ENCODE measurements around the gene DNM3. TPM values are rescaled to one million over a fixed set of nuclear protein-coding genes. Genes with fewer than 3 reads are reported as not detected.

Gene DNM3
- total RNA-seq, 1 donor from 2014 or later: 4.7 TPM

DNA sequence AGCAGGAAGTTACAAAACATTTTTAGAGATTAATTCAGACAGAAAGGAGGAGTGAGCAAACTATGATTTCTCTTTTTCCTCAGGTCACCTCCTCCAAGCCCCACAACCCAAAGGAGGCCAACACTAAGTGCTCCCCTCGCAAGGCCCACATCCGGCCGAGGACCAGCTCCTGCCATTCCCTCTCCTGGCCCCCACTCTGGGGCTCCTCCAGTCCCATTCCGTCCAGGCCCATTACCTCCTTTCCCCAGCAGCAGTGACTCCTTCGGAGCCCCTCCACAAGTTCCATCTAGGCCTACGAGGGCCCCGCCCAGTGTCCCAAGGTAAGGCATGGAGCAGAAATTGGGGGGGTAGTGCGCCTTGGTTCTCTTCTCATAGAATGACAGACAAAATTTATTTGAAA, 547.2 kb downstream of the DNM3 start:
- Histone ChIP-seq H3K36me3 (ENCODE audit: insufficient read depth, low read length) (no peaks in the 10 kb centered on the region), H3K9ac (ENCODE audit: low read length) (no peak overlapping the region), H3K9me3 (ENCODE audit: insufficient read depth, low read depth, low read length) (no peaks in the 10 kb centered on the region), H3K4me3 (ENCODE audit: insufficient read depth, low read depth, low read length) (no peak overlapping the region), H2AFZ (ENCODE audit: low read depth, low read length) (no peak overlapping the region), H3K4me2 (ENCODE audit: low read length) (no peak overlapping the region), H3K79me2 (ENCODE audit: insufficient read depth, low read length) (no peaks in the 10 kb centered on the region), H4K20me1 (ENCODE audit: insufficient read depth, low read length) (no peaks in the 10 kb centered on the region), H3K27me3 (ENCODE audit: insufficient read depth, low read length) (no peaks in the 10 kb centered on the region), H3K4me1 (ENCODE audit: insufficient read depth, low read length) (peaks cover 9% of the 10 kb centered on the region), H3K27ac (ENCODE audit: low read depth, low read length) (no peak overlapping the region)
- peaks cover 36% of the 10 kb centered on the region for H3K4me1 Mint-ChIP-seq (ENCODE audit: low read depth, unreplicated experiment)
- H3K27me3 Mint-ChIP-seq (ENCODE audit: low read depth, unreplicated experiment): no peaks in the 10 kb centered on the region
- no peak overlapping the region for H3K27ac Mint-ChIP-seq (ENCODE audit: unreplicated experiment)
- DNase-seq (ENCODE audit: low read depth) (no peak), FAIRE-seq (no peak)
- no peak for TF ChIP-seq CTCF (IDR thresholded peaks at IDR 0.05; ENCODE audit: insufficient read depth, low read depth, low read length)
- TF ChIP-seq EZH2 (IDR thresholded peaks at IDR 0.05; ENCODE audit: insufficient read depth, low read length): no peak
- peaks cover 10% of the 10 kb centered on the region for H3K36me3 Mint-ChIP-seq (ENCODE audit: low read depth, unreplicated experiment)
- H3K9me3 Mint-ChIP-seq (ENCODE audit: unreplicated experiment): no peaks in the 10 kb centered on the region
- no peak overlapping the region for H3K4me3 Mint-ChIP-seq (ENCODE audit: unreplicated experiment)

- H3K27ac ChIP-seq (ENCODE audit: low read depth, low read length): no peak overlapping the region
- H3K79me2 ChIP-seq (ENCODE audit: insufficient read depth, low read length): no peaks in the 10 kb centered on the region
- no peaks in the 10 kb centered on the region for H3K9me3 ChIP-seq (ENCODE audit: insufficient read depth, low read depth, low read length)
- no peak overlapping the region for H2AFZ ChIP-seq (ENCODE audit: low read depth, low read length)
- DNase-seq (ENCODE audit: low read depth): no peak
- Mint-ChIP-seq H3K4me1 (ENCODE audit: low read depth, unreplicated experiment) (peaks cover 33% of the 10 kb centered on the region), H3K4me3 (ENCODE audit: unreplicated experiment) (no peak overlapping the region), H3K9me3 (ENCODE audit: unreplicated experiment) (no peaks in the 10 kb centered on the region), H3K27me3 (ENCODE audit: low read depth, unreplicated experiment) (no peaks in the 10 kb centered on the region), H3K27ac (ENCODE audit: unreplicated experiment) (no peak overlapping the region), H3K36me3 (ENCODE audit: low read depth, unreplicated experiment) (peaks cover 10% of the 10 kb centered on the region)
- FAIRE-seq: no peak
- no peak overlapping the region for H3K4me3 ChIP-seq (ENCODE audit: insufficient read depth, low read depth, low read length)
- H3K9ac ChIP-seq (ENCODE audit: low read length): no peak overlapping the region
- no peaks in the 10 kb centered on the region for H3K36me3 ChIP-seq (ENCODE audit: insufficient read depth, low read length)
- H3K4me1 ChIP-seq (ENCODE audit: insufficient read depth, low read length): no peaks in the 10 kb centered on the region
- no peak overlapping the region for H3K4me2 ChIP-seq (ENCODE audit: low read length)
- TF ChIP-seq EZH2 (IDR thresholded peaks at IDR 0.05; ENCODE audit: insufficient read depth, low read length): no peak
- TF ChIP-seq CTCF (IDR thresholded peaks at IDR 0.05; ENCODE audit: insufficient read depth, low read depth, low read length): no peak
- H3K27me3 ChIP-seq (ENCODE audit: insufficient read depth, low read length): no peaks in the 10 kb centered on the region
- H4K20me1 ChIP-seq (ENCODE audit: insufficient read depth, low read length): no peaks in the 10 kb centered on the region
Observed at GRCh38 chr1:172390301-172390682, 549.0 kb downstream of the DNM3 start.

DNA sequence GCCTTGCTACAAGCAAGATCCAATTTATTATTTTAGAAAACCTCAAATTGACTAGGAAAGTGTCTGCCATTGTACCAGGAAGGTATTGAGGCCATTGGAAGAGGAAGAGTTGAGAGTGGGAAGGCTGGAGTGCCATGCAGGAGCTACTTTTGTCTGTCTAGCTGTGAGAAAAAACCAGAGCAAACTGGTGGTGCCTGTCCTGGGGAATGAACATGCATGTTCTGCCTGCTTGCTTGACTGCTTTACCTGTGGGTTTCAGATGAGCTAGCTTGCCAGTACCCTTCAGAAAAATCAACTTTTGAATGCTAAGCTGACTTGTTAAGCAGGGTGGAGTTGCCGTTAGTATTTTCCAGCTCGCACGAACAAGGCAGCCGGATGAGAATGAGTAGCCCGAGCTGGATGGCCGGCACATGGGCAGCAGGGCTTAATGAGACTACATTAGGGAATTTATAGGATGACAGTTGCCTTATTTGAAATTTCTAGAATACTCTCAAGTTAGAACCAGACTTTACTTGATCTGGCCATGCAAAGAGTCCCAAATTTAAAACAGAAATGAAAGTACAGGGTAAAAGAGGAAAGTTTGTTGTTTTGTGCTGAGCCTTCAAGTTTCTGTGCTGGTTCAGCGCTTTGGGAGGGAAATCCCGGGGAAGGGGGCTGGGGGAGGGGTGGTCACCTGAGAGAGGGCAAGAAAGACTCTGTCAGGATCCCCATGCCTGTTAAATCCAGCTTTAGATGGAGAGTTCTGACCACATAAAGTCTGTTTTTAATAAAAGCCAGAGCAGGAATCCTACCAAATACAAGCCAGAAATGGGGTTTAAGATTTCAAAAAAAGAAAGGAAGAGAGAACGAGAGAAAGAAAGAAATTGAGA, 549.6 kb downstream of the DNM3 start:
- Mint-ChIP-seq H3K9me3 (ENCODE audit: unreplicated experiment) (no peaks in the 10 kb centered on the region), H3K36me3 (ENCODE audit: low read depth, unreplicated experiment) (peaks cover 10% of the 10 kb centered on the region), H3K4me1 (ENCODE audit: low read depth, unreplicated experiment) (peaks cover 33% of the 10 kb centered on the region), H3K27ac (ENCODE audit: unreplicated experiment) (no peak overlapping the region), H3K4me3 (ENCODE audit: unreplicated experiment) (no peak overlapping the region), H3K27me3 (ENCODE audit: low read depth, unreplicated experiment) (no peaks in the 10 kb centered on the region)
- H3K4me1 ChIP-seq (ENCODE audit: insufficient read depth, low read length): no peaks in the 10 kb centered on the region
- no peak overlapping the region for H3K9ac ChIP-seq (ENCODE audit: low read length)
- DNase-seq (ENCODE audit: low read depth): no peak
- FAIRE-seq: no peak
- no peaks in the 10 kb centered on the region for H4K20me1 ChIP-seq (ENCODE audit: insufficient read depth, low read length)
- H3K4me3 ChIP-seq (ENCODE audit: insufficient read depth, low read depth, low read length): no peak overlapping the region
- no peaks in the 10 kb centered on the region for H3K9me3 ChIP-seq (ENCODE audit: insufficient read depth, low read depth, low read length)
- H3K79me2 ChIP-seq (ENCODE audit: insufficient read depth, low read length): no peaks in the 10 kb centered on the region
- no peaks in the 10 kb centered on the region for H3K36me3 ChIP-seq (ENCODE audit: insufficient read depth, low read length)
- H3K4me2 ChIP-seq (ENCODE audit: low read length): peak overlapping the region; percentile 24
- H2AFZ ChIP-seq (ENCODE audit: low read depth, low read length): no peak overlapping the region
- H3K27ac ChIP-seq (ENCODE audit: low read depth, low read length): no peak overlapping the region
- H3K27me3 ChIP-seq (ENCODE audit: insufficient read depth, low read length): no peaks in the 10 kb centered on the region
- no peak for TF ChIP-seq EZH2 (IDR thresholded peaks at IDR 0.05; ENCODE audit: insufficient read depth, low read length)
- TF ChIP-seq CTCF (IDR thresholded peaks at IDR 0.05; ENCODE audit: insufficient read depth, low read depth, low read length): no peak
